ENCODE results near the gene EXOC4. TPM values are rescaled to one million over a fixed set of nuclear protein-coding genes. Genes with fewer than 3 reads are reported as not detected.
A peak's percentile ranks its signal among the peaks of the same experiment; 100 is the strongest.

EXOC4 gene
- total and polyA plus RNA-seq, 2 experiments from 2014 or later, result 23.9 to 51.7 TPM

- Histone ChIP-seq H3K27ac (no peak overlapping the region), H3K4me2 (ENCODE audit: unreplicated experiment) (no peak overlapping the region), H3K36me3 (ENCODE audit: low read depth) (no peaks in the 10 kb centered on the region), H4K20me1 (ENCODE audit: insufficient read depth) (no peaks in the 10 kb centered on the region), H3K79me2 (ENCODE audit: insufficient read depth) (no peaks in the 10 kb centered on the region), H3K9me3 (ENCODE audit: low read depth) (no peaks in the 10 kb centered on the region), H3K4me1 (ENCODE audit: insufficient read depth) (peaks cover 8% of the 10 kb centered on the region), H3F3A (ENCODE audit: insufficient read depth) (no peaks in the 10 kb centered on the region), H3K27me3 (replicated peaks; ENCODE audit: insufficient read depth) (no peaks in the 10 kb centered on the region), H2AFZ (no peak overlapping the region), H3K9ac (no peak overlapping the region), H3K4me3 (no peak overlapping the region), H3K9me2 (ENCODE audit: insufficient read depth) (no peaks in the 10 kb centered on the region)
- in situ Hi-C loops (cut with MboI), result no loop called here
- TF ChIP-seq EZH2phosphoT487 (IDR thresholded peaks at IDR 0.05; ENCODE audit: insufficient read depth, low read depth) (no peak), EZH2 (IDR thresholded peaks at IDR 0.05; ENCODE audit: insufficient read depth, poor library complexity, severe bottlenecking) (no peak)
- DNase-seq, result peak; percentile 42
- WGBS, 2 experiments (ENCODE audit: low coverage in 1 of 2, low lambda C conversion rate in 2 of 2, missing lambda C conversion rate in 2 of 2), result 64 to 65% methylated on average over 4 of the region's 4 CpGs
Observed at GRCh38 chr7:134016223-134016941, 763.5 kb downstream of the EXOC4 start.

DNA sequence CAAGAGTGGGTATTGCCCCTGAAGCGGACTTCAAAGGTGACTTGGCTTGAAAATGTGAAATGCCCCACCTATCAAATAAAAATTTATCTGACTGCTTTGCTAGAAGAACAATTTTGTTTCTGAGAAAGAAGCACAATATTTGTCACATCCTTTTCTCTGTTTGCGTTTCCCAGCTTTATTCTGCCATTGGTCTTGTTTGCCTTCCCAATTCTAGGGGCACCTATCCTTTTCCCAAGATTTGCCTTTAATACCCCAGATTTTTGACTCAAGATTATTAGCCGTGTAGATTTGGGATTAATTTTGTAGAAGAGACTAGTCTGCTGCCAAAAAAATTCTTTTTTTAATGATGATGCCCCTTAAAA is 764.0 kb downstream of the EXOC4 start:
- Histone ChIP-seq H3K27ac (no peak overlapping the region), H3K4me3 (no peak overlapping the region), H2AFZ (no peak overlapping the region), H3K9ac (no peak overlapping the region), H4K20me1 (ENCODE audit: insufficient read depth) (no peaks in the 10 kb centered on the region), H3F3A (ENCODE audit: insufficient read depth) (no peaks in the 10 kb centered on the region), H3K36me3 (ENCODE audit: low read depth) (no peaks in the 10 kb centered on the region), H3K79me2 (ENCODE audit: insufficient read depth) (no peaks in the 10 kb centered on the region), H3K9me3 (ENCODE audit: low read depth) (no peaks in the 10 kb centered on the region), H3K4me2 (ENCODE audit: unreplicated experiment) (no peak overlapping the region), H3K4me1 (ENCODE audit: insufficient read depth) (peaks cover 8% of the 10 kb centered on the region), H3K27me3 (replicated peaks; ENCODE audit: insufficient read depth) (no peaks in the 10 kb centered on the region), H3K9me2 (ENCODE audit: insufficient read depth) (no peaks in the 10 kb centered on the region)
- TF ChIP-seq EZH2 (IDR thresholded peaks at IDR 0.05; ENCODE audit: insufficient read depth, poor library complexity, severe bottlenecking), result no peak
- TF ChIP-seq EZH2phosphoT487 (IDR thresholded peaks at IDR 0.05; ENCODE audit: insufficient read depth, low read depth), result no peak
- DNase-seq, result no peak
- in situ Hi-C loops (cut with MboI), result no loop called here
- WGBS, 2 experiments (ENCODE audit: low coverage in 1 of 2, low lambda C conversion rate in 2 of 2, missing lambda C conversion rate in 2 of 2), result 80 to 83% methylated on average over 3 of the region's 3 CpGs

DNA sequence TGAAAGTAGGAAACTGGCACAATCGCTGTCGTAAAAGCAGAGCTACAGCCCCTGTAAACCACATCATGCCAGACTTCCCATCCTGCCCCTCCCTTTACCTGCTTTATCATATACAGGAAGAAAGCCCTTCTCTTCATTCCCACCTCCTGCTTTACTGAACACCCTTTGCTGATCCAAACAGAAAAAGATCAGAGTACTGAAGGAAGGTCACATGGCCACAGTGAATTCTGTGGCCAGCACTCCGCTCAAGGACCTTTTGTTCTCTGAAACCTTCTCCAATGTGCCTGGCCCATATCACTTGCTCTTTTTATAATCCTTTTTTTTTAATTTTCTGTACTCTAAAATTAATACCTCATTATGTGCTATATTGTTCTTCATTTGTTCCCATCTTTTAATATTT is 765.4 kb downstream of the EXOC4 start:
- 94 to 96% methylated on average over 3 of the region's 3 CpGs for WGBS, 2 experiments (ENCODE audit: low coverage in 1 of 2, low lambda C conversion rate in 2 of 2, missing lambda C conversion rate in 2 of 2)
- H3K9me2 ChIP-seq (ENCODE audit: insufficient read depth), result no peaks in the 10 kb centered on the region
- no peak overlapping the region for H2AFZ ChIP-seq
- no peaks in the 10 kb centered on the region for H3K79me2 ChIP-seq (ENCODE audit: insufficient read depth)
- no peaks in the 10 kb centered on the region for H4K20me1 ChIP-seq (ENCODE audit: insufficient read depth)
- no peaks in the 10 kb centered on the region for H3F3A ChIP-seq (ENCODE audit: insufficient read depth)
- no peak overlapping the region for H3K4me2 ChIP-seq (ENCODE audit: unreplicated experiment)
- DNase-seq, result no peak
- no peak overlapping the region for H3K4me3 ChIP-seq
- H3K4me1 ChIP-seq (ENCODE audit: insufficient read depth), result peaks cover 8% of the 10 kb centered on the region
- no peaks in the 10 kb centered on the region for H3K36me3 ChIP-seq (ENCODE audit: low read depth)
- H3K27ac ChIP-seq, result no peak overlapping the region
- in situ Hi-C loops (cut with MboI), result no loop called here
- H3K9me3 ChIP-seq (ENCODE audit: low read depth), result no peaks in the 10 kb centered on the region
- no peak overlapping the region for H3K9ac ChIP-seq
- no peak for TF ChIP-seq EZH2 (IDR thresholded peaks at IDR 0.05; ENCODE audit: insufficient read depth, poor library complexity, severe bottlenecking)
- TF ChIP-seq EZH2phosphoT487 (IDR thresholded peaks at IDR 0.05; ENCODE audit: insufficient read depth, low read depth), result no peak
- H3K27me3 ChIP-seq (replicated peaks; ENCODE audit: insufficient read depth), result no peaks in the 10 kb centered on the region

GRCh38 chr7:134019251-134019650 is 766.4 kb downstream of the EXOC4 start:
- H3K27ac ChIP-seq, result no peak overlapping the region
- no peaks in the 10 kb centered on the region for H3K79me2 ChIP-seq (ENCODE audit: insufficient read depth)
- no peak overlapping the region for H3K4me2 ChIP-seq (ENCODE audit: unreplicated experiment)
- TF ChIP-seq EZH2 (IDR thresholded peaks at IDR 0.05; ENCODE audit: insufficient read depth, poor library complexity, severe bottlenecking) (no peak), EZH2phosphoT487 (IDR thresholded peaks at IDR 0.05; ENCODE audit: insufficient read depth, low read depth) (no peak)
- H2AFZ ChIP-seq, result no peak overlapping the region
- WGBS, 2 experiments (ENCODE audit: low coverage in 1 of 2, low lambda C conversion rate in 2 of 2, missing lambda C conversion rate in 2 of 2), result 43 to 46% methylated on average over 2 of the region's 2 CpGs
- no peak overlapping the region for H3K9ac ChIP-seq
- in situ Hi-C loops (cut with MboI), result no loop called here
- no peak for DNase-seq
- no peaks in the 10 kb centered on the region for H3K36me3 ChIP-seq (ENCODE audit: low read depth)
- no peaks in the 10 kb centered on the region for H3K9me2 ChIP-seq (ENCODE audit: insufficient read depth)
- H3K4me1 ChIP-seq (ENCODE audit: insufficient read depth), result peaks cover 8% of the 10 kb centered on the region
- H4K20me1 ChIP-seq (ENCODE audit: insufficient read depth), result no peaks in the 10 kb centered on the region
- H3K27me3 ChIP-seq (replicated peaks; ENCODE audit: insufficient read depth), result no peaks in the 10 kb centered on the region
- H3K9me3 ChIP-seq (ENCODE audit: low read depth), result no peaks in the 10 kb centered on the region
- no peaks in the 10 kb centered on the region for H3F3A ChIP-seq (ENCODE audit: insufficient read depth)
- no peak overlapping the region for H3K4me3 ChIP-seq
